ENCODE results near the gene FAHD2A.
"Not testable (repeated sequence)": the region's sequence is repeated elsewhere in the genome, so short reads cannot be mapped to it uniquely, and the experiment has no call there.

GRCh38 chr2:95415138-95415537, 12.6 kb downstream of the FAHD2A start:
- TF ChIP-seq POLR2A (IDR thresholded peaks at IDR 0.05; ENCODE audit: borderline replicate concordance, extremely low read depth, insufficient read depth, insufficient read length); CTCF (IDR thresholded peaks at IDR 0.05 in 2 of 3, conservative IDR thresholded peaks at IDR 0.05 in 1 of 3; ENCODE audit: borderline replicate concordance in 1 of 3, insufficient read depth in 1 of 3, low read depth in 2 of 3, low read length in 2 of 3); ZBTB33 (IDR thresholded peaks at IDR 0.05; ENCODE audit: extremely low read depth, insufficient replicate concordance, low read length); YY1 (IDR thresholded peaks at IDR 0.05; ENCODE audit: extremely low read depth, insufficient replicate concordance, low read depth, low read length); EZH2 (IDR thresholded peaks at IDR 0.05): not testable (repeated sequence)

All from HCT116 (cell line).